Panc1 (cell line): ENCODE results near the gene SRCAP. TPM values are rescaled to one million over a fixed set of nuclear protein-coding genes. Genes with fewer than 3 reads are reported as not detected.

ENCODE experiments used
- ATAC-seq: fragments of 200-7000 bp; cut with Tn5 transposase; 2 replicates; pipeline ENCODE4 v1.9.1; 2020; ENCODE audit warnings: mild to moderate bottlenecking, moderate library complexity
- BruUV-seq: library from RNA; stranded (reverse); fragments of 400-500 nt; replicated peaks from 2 replicates; lab custom pipeline; 2021; lab: Mats Ljungman, UMichigan
- CTCF ChIA-PET: fragments of 300-600 bp; sonication (Branson Sonifier 250); formaldehyde crosslinking; loops from one replicate; lab custom pipeline; 2022; ENCODE audit warnings: antibody characterized with exemption; lab: Charles Lee
- POLR2A ChIA-PET: fragments of 300-600 bp; sonication (Branson Sonifier 250); formaldehyde crosslinking; loops from one replicate; lab custom pipeline; 2022; ENCODE audit warnings: antibody characterized with exemption; lab: Charles Lee
- DNase-seq: peaks from one replicate; pipeline ENCODE4 v3.0.0-alpha.2; 2010; ENCODE audit warnings: low read depth, low spot score
- H3K27ac ChIP-seq: 2 replicates; pipeline ENCODE4 v1.5.1; 2011; ENCODE audit warnings: mild to moderate bottlenecking, low read length, inconsistent platforms
- H3K27me3 ChIP-seq: fragments of 200-500 bp; sonication (Bioruptor generic); 2 replicates; pipeline ENCODE4 v1.6.0; 2014; ENCODE audit warnings: low read length, inconsistent platforms; ENCODE audit not compliant: control insufficient read depth, insufficient read depth
- H3K36me3 ChIP-seq: fragments of 200-500 bp; sonication (Bioruptor generic); 2 replicates; pipeline ENCODE4 v1.5.1; 2014; ENCODE audit warnings: inconsistent platforms, mild to moderate bottlenecking, low read length, moderate library complexity; ENCODE audit not compliant: control insufficient read depth, insufficient read depth
- H3K4me1 ChIP-seq: 2 replicates; pipeline ENCODE4 v1.5.1; 2011; ENCODE audit warnings: inconsistent platforms, mild to moderate bottlenecking, low read length, moderate library complexity; ENCODE audit not compliant: control insufficient read depth, insufficient read depth
- H3K4me3 ChIP-seq, 2 experiments: 2 replicates each; pipeline ENCODE4 v1.5.1; 2011 to 2012; ENCODE audit warnings: low read depth in 2 of 2, low read length in 2 of 2, mild to moderate bottlenecking in 2 of 2, inconsistent platforms in 1 of 2, moderate library complexity in 1 of 2
- H3K9me3 ChIP-seq: fragments of 200-500 bp; sonication (Bioruptor generic); 2 replicates; pipeline ENCODE4 v1.5.1; 2014; ENCODE audit warnings: low read depth, mild to moderate bottlenecking, inconsistent platforms, low read length, moderate library complexity; ENCODE audit not compliant: control insufficient read depth, insufficient read depth
- CTCF ChIP-seq: fragments of 450-650 bp; IDR thresholded peaks from 2 replicates; pipeline ENCODE4 v1.5.1; 2017; ENCODE audit warnings: mild to moderate bottlenecking
- POLR2AphosphoS5 ChIP-seq: IDR thresholded peaks from 2 replicates; pipeline ENCODE4 v1.6.1; 2012; ENCODE audit warnings: mild to moderate bottlenecking, low read depth, low read length, moderate library complexity
- SIN3A ChIP-seq: IDR thresholded peaks from 2 replicates; pipeline ENCODE4 v1.6.1; 2012; ENCODE audit warnings: low read depth, mild to moderate bottlenecking, low read length, moderate library complexity, borderline replicate concordance; ENCODE audit not compliant: insufficient read depth
- TCF7L2 ChIP-seq: IDR thresholded peaks from 2 replicates; pipeline ENCODE4 v1.6.1; 2011; ENCODE audit warnings: mild to moderate bottlenecking, low read depth, low read length, inconsistent platforms
- in situ Hi-C: cut with HindIII; loops from 2 replicates; pipeline ENCODE4 v1.10.0; 2016; ENCODE audit warnings: low sequenced_read_pairs, low pct_unique_long_range_greater_than_20kb
- intact Hi-C: fragments of 100-400 bp; cut with micrococcal nuclease; formaldehyde crosslinking; loops from one replicate; pipeline ENCODE4 v1.10.0; 2022; ENCODE audit not compliant: unreplicated experiment
- total RNA-seq: library from RNA; stranded (reverse); gene quantifications from one replicate; pipeline ENCODE4 v1.2.1, GENCODE V29; 2021; ENCODE audit not compliant: unreplicated experiment
- TF ChIP-seq, protein P1 (sequence below), 2 experiments: IDR thresholded peaks; 2 replicates each; pipeline ENCODE4 v1.6.1; 2011 to 2012; ENCODE audit warnings: low read depth in 2 of 2, control low read depth in 1 of 2, low read length in 1 of 2, mild to moderate bottlenecking in 1 of 2, moderate library complexity in 1 of 2; ENCODE audit not compliant: insufficient read depth in 1 of 2

Gene SRCAP
- total RNA-seq, 1 experiment from 2014 or later, result 73.6 TPM

- Histone ChIP-seq H3K27ac (no peak overlapping the region), H3K27me3 (no peaks in the 10 kb centered on the region), H3K4me1 (peaks cover 25% of the 10 kb centered on the region), H3K9me3 (no peaks in the 10 kb centered on the region), H3K36me3 (peaks cover 30% of the 10 kb centered on the region), H3K4me3 (no peak overlapping the region)
- intact Hi-C loops, result no loop called here
- ChIA-PET CTCF (no interaction called here), POLR2A (no interaction called here)
- ATAC-seq (no peak), DNase-seq (no peak)
- in situ Hi-C loops, result no loop called here
- no TSS peak for BruUV-seq
- no peak for TF ChIP-seq TCF7L2
- TF ChIP-seq CTCF, result no peak
- TF ChIP-seq, protein P1, sequence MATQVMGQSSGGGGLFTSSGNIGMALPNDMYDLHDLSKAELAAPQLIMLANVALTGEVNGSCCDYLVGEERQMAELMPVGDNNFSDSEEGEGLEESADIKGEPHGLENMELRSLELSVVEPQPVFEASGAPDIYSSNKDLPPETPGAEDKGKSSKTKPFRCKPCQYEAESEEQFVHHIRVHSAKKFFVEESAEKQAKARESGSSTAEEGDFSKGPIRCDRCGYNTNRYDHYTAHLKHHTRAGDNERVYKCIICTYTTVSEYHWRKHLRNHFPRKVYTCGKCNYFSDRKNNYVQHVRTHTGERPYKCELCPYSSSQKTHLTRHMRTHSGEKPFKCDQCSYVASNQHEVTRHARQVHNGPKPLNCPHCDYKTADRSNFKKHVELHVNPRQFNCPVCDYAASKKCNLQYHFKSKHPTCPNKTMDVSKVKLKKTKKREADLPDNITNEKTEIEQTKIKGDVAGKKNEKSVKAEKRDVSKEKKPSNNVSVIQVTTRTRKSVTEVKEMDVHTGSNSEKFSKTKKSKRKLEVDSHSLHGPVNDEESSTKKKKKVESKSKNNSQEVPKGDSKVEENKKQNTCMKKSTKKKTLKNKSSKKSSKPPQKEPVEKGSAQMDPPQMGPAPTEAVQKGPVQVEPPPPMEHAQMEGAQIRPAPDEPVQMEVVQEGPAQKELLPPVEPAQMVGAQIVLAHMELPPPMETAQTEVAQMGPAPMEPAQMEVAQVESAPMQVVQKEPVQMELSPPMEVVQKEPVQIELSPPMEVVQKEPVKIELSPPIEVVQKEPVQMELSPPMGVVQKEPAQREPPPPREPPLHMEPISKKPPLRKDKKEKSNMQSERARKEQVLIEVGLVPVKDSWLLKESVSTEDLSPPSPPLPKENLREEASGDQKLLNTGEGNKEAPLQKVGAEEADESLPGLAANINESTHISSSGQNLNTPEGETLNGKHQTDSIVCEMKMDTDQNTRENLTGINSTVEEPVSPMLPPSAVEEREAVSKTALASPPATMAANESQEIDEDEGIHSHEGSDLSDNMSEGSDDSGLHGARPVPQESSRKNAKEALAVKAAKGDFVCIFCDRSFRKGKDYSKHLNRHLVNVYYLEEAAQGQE (IDR thresholded peaks at IDR 0.05; ENCODE audit: insufficient read depth in 1 of 2, low read depth in 2 of 2, low read length in 1 of 2), result no peak
- no peak for TF ChIP-seq SIN3A
- TF ChIP-seq POLR2AphosphoS5, result no peak
Observed at GRCh38 chr16:30764086-30764485, 65.1 kb downstream of the SRCAP start.

DNA sequence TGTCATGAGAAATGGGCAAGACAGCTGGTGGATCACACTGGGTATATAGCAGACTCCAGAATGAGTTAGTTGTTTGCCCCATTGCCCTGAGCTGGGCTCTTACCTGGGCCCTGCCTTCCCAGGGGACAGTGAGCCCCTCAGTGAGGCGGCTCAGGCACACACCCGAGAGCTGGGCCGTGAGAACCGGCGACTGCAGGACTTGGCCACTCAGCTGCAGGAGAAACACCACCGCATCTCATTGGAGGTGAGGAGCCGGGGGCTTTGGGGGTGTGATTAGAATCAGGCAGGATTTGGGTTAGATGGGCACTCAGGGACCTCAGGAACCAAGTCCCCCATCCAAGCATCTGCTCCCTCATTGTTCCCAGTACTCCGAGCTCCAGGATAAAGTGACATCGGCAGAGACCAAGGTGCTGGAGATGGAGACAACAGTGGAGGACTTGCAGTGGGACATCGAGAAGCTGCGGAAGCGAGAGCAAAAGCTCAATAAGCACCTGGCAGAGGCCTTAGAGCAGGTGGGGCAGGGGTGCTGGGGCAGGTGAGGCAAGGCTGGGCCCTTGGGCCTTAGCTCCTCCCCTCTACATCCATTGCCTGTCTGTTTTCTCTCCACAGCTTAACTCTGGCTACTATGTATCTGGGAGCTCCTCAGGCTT, 66.0 kb downstream of the SRCAP start:
- no peak for DNase-seq
- in situ Hi-C loops (no loop called here), intact Hi-C loops (no loop called here)

More for the DNA sequence above, 66.0 kb downstream of the SRCAP start:
- H3K27me3 ChIP-seq, result no peaks in the 10 kb centered on the region
- no peak for ATAC-seq
- peaks cover 30% of the 10 kb centered on the region for H3K36me3 ChIP-seq
- no peak overlapping the region for H3K27ac ChIP-seq
- no peak overlapping the region for H3K4me3 ChIP-seq
- no peak for TF ChIP-seq TCF7L2
- TF ChIP-seq CTCF, result no peak
- no peak for TF ChIP-seq SIN3A
- TF ChIP-seq POLR2AphosphoS5, result no peak
- TF ChIP-seq, protein P1 (IDR thresholded peaks at IDR 0.05; ENCODE audit: insufficient read depth in 1 of 2, low read depth in 2 of 2, low read length in 1 of 2), result no peak
- CTCF ChIA-PET, result interaction anchor here (0.6 kb wide), 1 partner anchor 71 kb away, joined by 6 read pairs; no protein-coding TSS in a partner anchor
- peaks cover 20% of the 10 kb centered on the region for H3K4me1 ChIP-seq
- no peaks in the 10 kb centered on the region for H3K9me3 ChIP-seq
- POLR2A ChIA-PET, result interaction anchor here (0.6 kb wide), 1 partner anchor 884 kb away, joined by 3 read pairs; no protein-coding TSS in a partner anchor
- no TSS peak for BruUV-seq
